HG02981 (cell line): ENCODE measurements around the gene CAPZB.

ENCODE experiments used
- ATAC-seq: cut with Tn5 transposase; IDR thresholded peaks from one replicate; pipeline ENCODE4 v1.9.1; 2021; ENCODE audit warnings: mild to moderate bottlenecking, moderate library complexity; ENCODE audit not compliant: unreplicated experiment

Gene CAPZB

GRCh38 chr1:19469004-19469403 is 16.3 kb downstream of the CAPZB start:
- no peak for ATAC-seq

GRCh38 chr1:19468397-19468956 is 16.9 kb downstream of the CAPZB start:
- ATAC-seq = peak; percentile 72

GRCh38 chr1:19467199-19468187 is 17.8 kb downstream of the CAPZB start:
- no peak for ATAC-seq

GRCh38 chr1:19466112-19466561 is 19.2 kb downstream of the CAPZB start:
- ATAC-seq = no peak

GRCh38 chr1:19465650-19466049 is 19.7 kb downstream of the CAPZB start:
- no peak for ATAC-seq

- no peak for ATAC-seq
Measured at GRCh38 chr1:19465123-19465522, 20.2 kb downstream of the CAPZB start.

GRCh38 chr1:19464696-19465095 is 20.6 kb downstream of the CAPZB start:
- ATAC-seq = no peak

GRCh38 chr1:19463504-19463803 is 21.9 kb downstream of the CAPZB start:
- no peak for ATAC-seq

- peak; percentile 50 for ATAC-seq
Measured at GRCh38 chr1:19462781-19463503, 22.4 kb downstream of the CAPZB start.

GRCh38 chr1:19461220-19461554 is 24.2 kb downstream of the CAPZB start:
- ATAC-seq = no peak

- ATAC-seq = no peak
Measured at GRCh38 chr1:19460535-19461219, 24.7 kb downstream of the CAPZB start.

- ATAC-seq = no peak
Measured at GRCh38 chr1:19458815-19459417, 26.4 kb downstream of the CAPZB start.

- ATAC-seq = no peak
Measured at GRCh38 chr1:19457607-19458006, 27.7 kb downstream of the CAPZB start.

GRCh38 chr1:19456968-19457441 is 28.3 kb downstream of the CAPZB start:
- ATAC-seq = no peak

- ATAC-seq = no peak
Measured at GRCh38 chr1:19455353-19455752, 30.0 kb downstream of the CAPZB start.

GRCh38 chr1:19454265-19455146 is 30.8 kb downstream of the CAPZB start:
- ATAC-seq = no peak

- no peak for ATAC-seq
Measured at GRCh38 chr1:19453741-19454201, 31.6 kb downstream of the CAPZB start.

- no peak for ATAC-seq
Measured at GRCh38 chr1:19452221-19452663, 33.1 kb downstream of the CAPZB start.

GRCh38 chr1:19450811-19451515 is 34.4 kb downstream of the CAPZB start:
- ATAC-seq = no peak
